Testis (tissue), 3 donors: ENCODE measurements around the gene CCM2L. TPM values are rescaled to one million over a fixed set of nuclear protein-coding genes. Genes with fewer than 3 reads are reported as not detected.

Experiments
- DNase-seq: peaks from one replicate; pipeline ENCODE4 v3.0.0-alpha.2; 2019
- H3K27ac ChIP-seq, 2 donors: fragments of 200-600 bp; sonication (generic); one replicate each; pipeline ENCODE4 v1.5.1; 2019
- H3K27me3 ChIP-seq: fragments of 200-600 bp; sonication (generic); one replicate; pipeline ENCODE4 v1.5.1; 2019
- H3K36me3 ChIP-seq: fragments of 200-600 bp; sonication (generic); one replicate; pipeline ENCODE4 v1.5.1; 2017; ENCODE audit warnings: low read depth; ENCODE audit errors: missing control alignments
- H3K4me1 ChIP-seq: fragments of 200-600 bp; sonication (generic); one replicate; pipeline ENCODE4 v1.5.1; 2019
- H3K4me3 ChIP-seq, 2 donors: fragments of 200-600 bp; sonication (generic); one replicate each; pipeline ENCODE4 v1.5.1; 2017 to 2019
- H3K9me3 ChIP-seq: fragments of 200-600 bp; sonication (generic); one replicate; pipeline ENCODE4 v1.5.1; 2017
- POLR2A ChIP-seq: fragments of 450-650 bp; IDR thresholded peaks from one replicate; pipeline ENCODE4 v1.6.1; 2017; ENCODE audit warnings: antibody characterized with exemption, mild to moderate bottlenecking, moderate library complexity
- WGBS, 2 donors: methylation state at CpG; one replicate each; pipeline ENCODE4 v1.1.5; 2018; 5-methylcytosine and 5-hydroxymethylcytosine counted together
- intact Hi-C: fragments of 100-400 bp; cut with DNase I; formaldehyde crosslinking; loops from one replicate; pipeline ENCODE4 v1.15.1; 2023; ENCODE audit warnings: low total_unique reads
- polyA plus RNA-seq: library from polyadenylated mRNA; stranded (reverse); fragments of 350-450 nt; fragmentation: Illumina TruSeq; extraction: RNeasy Lipid Tissue Mini Kit (QIAGEN cat#74804); gene quantifications from one replicate; pipeline ENCODE4 v1.2.3, GENCODE V29; 2014; ENCODE audit warnings: low read depth, low replicate concordance; ENCODE audit not compliant: insufficient read depth
- total RNA-seq, 2 donors: library from RNA; depleted of rRNA; stranded (reverse); fragments of >200 nt; gene quantifications; one replicate each; pipeline ENCODE4 v1.2.3, GENCODE V29; 2016
- TF ChIP-seq, protein P1 (sequence below), 3 experiments: fragments of 450-650 bp in 2 of 3; fragments of 200-600 bp in 1 of 3; sonication (generic) in 1 of 3; IDR thresholded peaks; one replicate each; pipeline ENCODE4 v1.5.1; 2016 to 2019; ENCODE audit warnings: antibody characterized with exemption in 3 of 3, mild to moderate bottlenecking in 2 of 3, moderate library complexity in 1 of 3

The CCM2L gene
- total and polyA plus RNA-seq, 3 donors from 2014 or later, result 2.7 to 3.5 (median 3.0) TPM

DNA sequence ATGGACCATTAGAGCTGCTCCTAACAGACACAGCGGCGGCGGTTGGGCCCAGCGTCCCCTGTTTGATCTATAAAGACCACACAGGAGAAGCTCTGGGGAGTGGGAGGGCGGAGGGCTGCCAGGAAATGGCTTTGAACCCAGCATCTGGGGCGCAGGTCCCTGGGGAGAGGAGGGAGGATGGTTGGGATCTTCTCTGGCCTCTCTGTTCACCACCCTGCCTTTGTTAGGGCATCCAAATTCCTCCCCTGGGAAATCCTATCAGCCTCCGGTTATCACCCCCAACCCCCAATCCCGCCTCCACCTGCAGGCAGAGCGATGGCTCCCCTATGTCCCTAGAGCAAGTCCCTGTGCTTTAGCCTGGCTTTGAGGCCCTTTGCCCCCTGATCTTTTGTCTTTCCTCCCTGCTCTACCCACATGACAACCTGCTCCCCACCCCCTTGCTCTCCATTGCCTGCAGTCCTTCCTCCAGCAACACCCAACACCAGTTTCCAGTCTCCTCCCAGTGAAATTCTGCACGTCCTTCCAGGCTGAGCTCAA, 35.2 kb upstream of the CCM2L start:
- Histone ChIP-seq H3K4me3 (no peak overlapping the region), H3K27ac (no peak overlapping the region), H3K4me1 (no peaks in the 10 kb centered on the region), H3K9me3 (no peaks in the 10 kb centered on the region), H3K36me3 (no peaks in the 10 kb centered on the region), H3K27me3 (no peaks in the 10 kb centered on the region)
- no peak for DNase-seq
- no peak for TF ChIP-seq POLR2A
- TF ChIP-seq, protein P1, sequence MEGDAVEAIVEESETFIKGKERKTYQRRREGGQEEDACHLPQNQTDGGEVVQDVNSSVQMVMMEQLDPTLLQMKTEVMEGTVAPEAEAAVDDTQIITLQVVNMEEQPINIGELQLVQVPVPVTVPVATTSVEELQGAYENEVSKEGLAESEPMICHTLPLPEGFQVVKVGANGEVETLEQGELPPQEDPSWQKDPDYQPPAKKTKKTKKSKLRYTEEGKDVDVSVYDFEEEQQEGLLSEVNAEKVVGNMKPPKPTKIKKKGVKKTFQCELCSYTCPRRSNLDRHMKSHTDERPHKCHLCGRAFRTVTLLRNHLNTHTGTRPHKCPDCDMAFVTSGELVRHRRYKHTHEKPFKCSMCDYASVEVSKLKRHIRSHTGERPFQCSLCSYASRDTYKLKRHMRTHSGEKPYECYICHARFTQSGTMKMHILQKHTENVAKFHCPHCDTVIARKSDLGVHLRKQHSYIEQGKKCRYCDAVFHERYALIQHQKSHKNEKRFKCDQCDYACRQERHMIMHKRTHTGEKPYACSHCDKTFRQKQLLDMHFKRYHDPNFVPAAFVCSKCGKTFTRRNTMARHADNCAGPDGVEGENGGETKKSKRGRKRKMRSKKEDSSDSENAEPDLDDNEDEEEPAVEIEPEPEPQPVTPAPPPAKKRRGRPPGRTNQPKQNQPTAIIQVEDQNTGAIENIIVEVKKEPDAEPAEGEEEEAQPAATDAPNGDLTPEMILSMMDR (IDR thresholded peaks at IDR 0.05), result no peak
- WGBS, 2 donors, result 48 to 49% methylated on average over 7 to 10 of the region's 10 CpGs
- intact Hi-C loops, result no loop called here

DNA sequence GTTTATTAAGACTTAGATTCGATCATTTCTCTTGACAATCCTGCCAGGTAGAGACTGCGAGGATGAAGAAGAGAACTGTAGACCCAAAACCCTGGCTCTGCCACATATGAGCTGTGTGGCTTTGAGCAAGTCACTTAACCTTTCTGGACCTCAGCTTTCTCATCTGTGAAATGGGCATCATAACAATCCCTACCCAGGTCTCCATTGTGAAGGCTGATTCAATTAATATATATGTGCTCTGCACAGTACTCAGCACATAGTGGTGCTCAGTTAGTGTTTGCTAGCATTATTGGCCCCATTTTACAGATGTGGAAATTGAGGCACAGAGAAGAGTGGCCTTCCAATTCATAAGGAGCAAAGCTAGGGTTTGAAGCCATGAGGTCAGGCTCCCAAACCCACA, 34.4 kb upstream of the CCM2L start:
- H3K27ac ChIP-seq, result no peak overlapping the region
- no peak for DNase-seq
- H3K27me3 ChIP-seq, result no peaks in the 10 kb centered on the region
- no peaks in the 10 kb centered on the region for H3K36me3 ChIP-seq
- intact Hi-C loops, result no loop called here
- TF ChIP-seq POLR2A, result no peak
- TF ChIP-seq, protein P1 (IDR thresholded peaks at IDR 0.05), result no peak
- no peaks in the 10 kb centered on the region for H3K4me1 ChIP-seq
- 79 to 88% methylated on average over 2 of the region's 2 CpGs for WGBS, 2 donors
- H3K4me3 ChIP-seq, result no peak overlapping the region
- no peaks in the 10 kb centered on the region for H3K9me3 ChIP-seq

DNA sequence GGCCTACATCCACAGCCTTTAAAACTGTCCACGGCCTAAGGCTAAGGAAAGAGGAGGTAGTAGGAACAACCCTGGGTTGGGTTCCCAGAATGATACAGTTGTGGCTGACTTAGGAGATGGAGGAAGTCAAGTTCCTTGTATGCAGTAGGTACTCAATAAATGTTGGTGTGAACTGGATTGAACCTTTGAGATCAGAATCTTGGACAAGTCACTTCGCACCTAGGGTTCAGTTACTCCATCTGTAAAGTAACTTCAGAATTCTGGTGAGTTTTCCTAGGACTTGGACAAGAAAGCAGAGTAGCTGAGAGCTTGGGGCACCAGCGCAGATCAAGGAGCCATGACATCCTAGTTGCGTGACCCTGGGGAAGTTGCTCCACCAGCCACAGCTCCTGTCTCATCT, 33.2 kb upstream of the CCM2L start:
- Histone ChIP-seq H3K36me3 (no peaks in the 10 kb centered on the region), H3K9me3 (no peaks in the 10 kb centered on the region), H3K4me3 (no peak overlapping the region), H3K27ac (no peak overlapping the region), H3K27me3 (no peaks in the 10 kb centered on the region), H3K4me1 (no peaks in the 10 kb centered on the region)
- TF ChIP-seq, protein P1 (IDR thresholded peaks at IDR 0.05), result no peak
- no peak for TF ChIP-seq POLR2A
- DNase-seq, result no peak
- intact Hi-C loops, result no loop called here
- WGBS, 2 donors, result 92 to 98% methylated on average over 4 of the region's 4 CpGs

DNA sequence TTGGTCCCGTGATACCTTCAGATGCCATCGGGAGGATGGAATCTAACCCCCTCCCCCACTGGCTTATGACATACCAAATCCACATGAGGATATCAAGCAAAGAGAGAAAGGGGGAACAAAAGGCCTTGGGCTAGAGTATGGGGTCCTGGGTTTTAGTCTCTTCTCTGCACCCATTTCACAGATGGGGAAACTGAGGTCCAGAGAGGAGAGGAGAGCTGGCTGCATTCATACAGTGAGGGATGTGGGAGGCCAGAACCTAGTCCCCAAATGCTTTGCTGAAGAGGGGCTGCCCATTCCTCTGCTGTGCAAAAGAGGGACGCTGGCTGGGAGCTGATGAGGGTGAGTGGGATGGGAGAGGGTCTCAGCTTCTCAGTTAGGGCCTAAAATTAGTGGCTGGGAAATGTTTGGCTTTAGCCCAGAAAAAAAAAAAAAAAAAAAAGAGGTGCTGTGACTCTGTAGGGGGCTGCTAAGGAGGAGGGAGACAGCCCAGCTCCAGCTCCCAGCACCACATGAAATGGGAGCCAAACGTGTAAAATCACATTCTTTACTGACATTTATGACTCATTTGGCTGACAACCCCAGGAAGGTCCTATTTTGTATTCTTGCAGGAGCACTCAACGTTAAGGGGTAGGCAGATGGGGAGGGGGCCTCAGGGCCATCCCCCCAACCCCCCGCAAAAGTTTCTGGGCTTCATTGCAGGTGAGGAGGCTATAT, 30.4 kb upstream of the CCM2L start:
- no peaks in the 10 kb centered on the region for H3K9me3 ChIP-seq
- 51 to 62% methylated on average over 6 of the region's 6 CpGs for WGBS, 2 donors
- intact Hi-C loops, result no loop called here

More for the DNA sequence above, 30.4 kb upstream of the CCM2L start:
- TF ChIP-seq, protein P1 (IDR thresholded peaks at IDR 0.05), result no peak
- TF ChIP-seq POLR2A, result no peak
- Histone ChIP-seq H3K4me3 (no peak overlapping the region), H3K27ac (no peak overlapping the region), H3K36me3 (no peaks in the 10 kb centered on the region), H3K4me1 (no peaks in the 10 kb centered on the region), H3K27me3 (no peaks in the 10 kb centered on the region)
- DNase-seq, result no peak
